Measurements from ENCODE around the gene HELT.
"Not testable (repeated sequence)": the region's sequence is repeated elsewhere in the genome, so short reads cannot be mapped to it uniquely, and the experiment has no call there.

The HELT gene

DNA sequence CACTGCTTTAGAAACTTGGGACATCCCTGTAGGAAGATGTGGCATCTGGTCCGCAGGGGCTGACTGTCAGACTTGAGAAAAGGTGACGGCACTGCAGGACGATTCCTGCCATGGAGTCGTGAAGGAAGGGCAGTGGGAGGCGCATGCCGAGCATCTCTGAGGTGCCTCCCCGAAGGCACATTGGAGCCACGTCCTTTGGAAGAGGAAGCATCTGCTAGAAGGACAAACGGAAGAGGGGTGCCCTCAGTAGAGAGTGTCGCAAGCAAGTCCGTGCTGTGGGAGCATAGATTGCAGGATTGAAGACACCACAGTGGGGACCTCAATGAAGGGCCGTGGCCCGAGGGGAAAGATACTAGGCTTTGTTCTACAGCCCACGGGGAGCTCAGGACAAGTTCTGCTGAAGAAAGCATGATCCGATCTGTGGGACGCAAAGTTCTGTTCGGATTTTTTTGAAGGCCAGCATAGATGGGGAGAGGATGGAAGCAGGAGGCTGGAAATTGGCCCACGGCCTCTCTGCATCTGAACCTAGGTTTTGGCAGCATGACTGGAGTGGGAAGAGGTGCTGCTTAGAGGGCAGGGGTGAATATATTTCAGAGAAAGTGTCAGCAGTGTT is 24.2 kb upstream of the HELT start:
- no peak overlapping the region for H3K27ac ChIP-seq
- peaks cover 8 to 10% of the 10 kb centered on the region in 2 experiments for H3K4me1 ChIP-seq (ENCODE audit: control insufficient read depth in 1 of 2, insufficient read depth in 1 of 2, low read depth in 1 of 2, low read length in 1 of 2)
- no peaks in the 10 kb centered on the region for H3K9me3 ChIP-seq
- TF ChIP-seq, protein P1, sequence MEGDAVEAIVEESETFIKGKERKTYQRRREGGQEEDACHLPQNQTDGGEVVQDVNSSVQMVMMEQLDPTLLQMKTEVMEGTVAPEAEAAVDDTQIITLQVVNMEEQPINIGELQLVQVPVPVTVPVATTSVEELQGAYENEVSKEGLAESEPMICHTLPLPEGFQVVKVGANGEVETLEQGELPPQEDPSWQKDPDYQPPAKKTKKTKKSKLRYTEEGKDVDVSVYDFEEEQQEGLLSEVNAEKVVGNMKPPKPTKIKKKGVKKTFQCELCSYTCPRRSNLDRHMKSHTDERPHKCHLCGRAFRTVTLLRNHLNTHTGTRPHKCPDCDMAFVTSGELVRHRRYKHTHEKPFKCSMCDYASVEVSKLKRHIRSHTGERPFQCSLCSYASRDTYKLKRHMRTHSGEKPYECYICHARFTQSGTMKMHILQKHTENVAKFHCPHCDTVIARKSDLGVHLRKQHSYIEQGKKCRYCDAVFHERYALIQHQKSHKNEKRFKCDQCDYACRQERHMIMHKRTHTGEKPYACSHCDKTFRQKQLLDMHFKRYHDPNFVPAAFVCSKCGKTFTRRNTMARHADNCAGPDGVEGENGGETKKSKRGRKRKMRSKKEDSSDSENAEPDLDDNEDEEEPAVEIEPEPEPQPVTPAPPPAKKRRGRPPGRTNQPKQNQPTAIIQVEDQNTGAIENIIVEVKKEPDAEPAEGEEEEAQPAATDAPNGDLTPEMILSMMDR (IDR thresholded peaks at IDR 0.05), result no peak
- H3K27me3 ChIP-seq, result peaks cover 22% of the 10 kb centered on the region
- H3K36me3 ChIP-seq, result no peaks in the 10 kb centered on the region
- H3K4me3 ChIP-seq (ENCODE audit: low read depth in 1 of 2, low read length in 1 of 2), result no peak overlapping the region

DNA sequence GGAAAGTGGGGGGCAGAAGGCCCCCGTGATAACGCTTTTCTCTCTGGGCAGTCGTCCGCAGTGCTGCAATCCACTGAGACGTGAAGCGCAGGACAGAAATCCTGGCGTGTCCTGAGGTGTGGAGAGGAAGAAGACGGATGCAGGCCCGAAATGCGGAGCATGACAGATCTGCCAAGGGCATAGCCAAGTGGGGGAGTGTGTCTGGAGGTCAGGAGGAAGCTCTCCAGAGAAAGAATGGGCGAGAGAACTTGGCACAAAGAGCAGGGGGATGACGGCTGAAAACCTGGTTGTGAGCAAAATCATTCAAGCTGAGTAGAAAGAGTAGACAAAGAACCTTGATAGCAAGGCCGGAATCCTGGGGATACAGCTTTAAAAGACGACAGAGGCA is 23.7 kb upstream of the HELT start:
- peaks cover 8 to 10% of the 10 kb centered on the region in 2 experiments for H3K4me1 ChIP-seq (ENCODE audit: control insufficient read depth in 1 of 2, insufficient read depth in 1 of 2, low read depth in 1 of 2, low read length in 1 of 2)
- TF ChIP-seq, protein P1 (IDR thresholded peaks at IDR 0.05), result no peak
- H3K27me3 ChIP-seq, result peaks cover 22% of the 10 kb centered on the region
- no peaks in the 10 kb centered on the region for H3K36me3 ChIP-seq
- no peak overlapping the region for H3K4me3 ChIP-seq (ENCODE audit: low read depth in 1 of 2, low read length in 1 of 2)
- H3K27ac ChIP-seq, result no peak overlapping the region
- H3K9me3 ChIP-seq, result no peaks in the 10 kb centered on the region

DNA sequence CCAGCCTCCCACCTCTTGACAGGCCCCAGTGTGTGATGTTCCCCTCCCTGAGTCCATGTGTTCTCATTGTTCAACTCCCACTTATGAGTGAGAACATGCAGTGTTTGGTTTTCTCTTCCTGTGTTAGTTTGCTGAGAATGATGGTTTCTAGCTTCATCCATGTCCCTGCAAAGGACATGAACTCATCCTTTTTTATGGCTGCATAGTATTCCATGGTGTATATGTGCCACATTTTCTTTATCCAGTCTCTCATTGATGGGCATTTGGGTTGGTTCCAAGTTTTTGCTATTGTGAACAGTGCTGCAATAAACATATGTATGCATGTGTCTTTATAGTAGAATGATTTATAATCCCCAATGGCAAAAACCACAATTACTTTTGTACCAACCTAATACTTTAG is 20.6 kb upstream of the HELT start:
- peaks cover 9 to 11% of the 10 kb centered on the region in 2 experiments for H3K4me1 ChIP-seq (ENCODE audit: control insufficient read depth in 1 of 2, insufficient read depth in 1 of 2, low read depth in 1 of 2, low read length in 1 of 2)
- not testable (repeated sequence) for H3K9me3 ChIP-seq; H3K36me3 ChIP-seq; H3K4me3 ChIP-seq (ENCODE audit: low read depth in 1 of 2, low read length in 1 of 2); H3K27ac ChIP-seq
- H3K27me3 ChIP-seq, result peaks cover 10% of the 10 kb centered on the region

DNA sequence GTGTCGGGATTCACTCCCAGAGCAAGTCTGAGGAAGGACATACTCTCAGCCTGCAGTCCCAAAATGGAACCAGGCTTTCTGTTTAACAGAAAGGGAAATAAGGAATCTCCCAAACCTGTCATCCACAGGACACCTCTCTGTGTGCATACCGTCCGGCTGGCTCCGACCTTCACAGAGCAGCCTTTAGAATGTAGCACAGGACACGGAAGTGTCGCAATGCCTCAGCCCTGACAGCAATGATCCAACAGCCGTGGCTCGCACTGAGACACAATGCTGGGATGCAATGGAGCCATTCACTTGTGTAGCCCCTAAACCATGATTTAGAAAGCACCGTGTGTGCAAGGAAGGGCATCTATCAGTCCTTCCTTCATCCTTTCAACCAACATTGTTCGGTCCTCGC is 15.5 kb upstream of the HELT start:
- no peaks in the 10 kb centered on the region for H3K9me3 ChIP-seq
- H3K4me1 ChIP-seq (ENCODE audit: control insufficient read depth in 1 of 2, insufficient read depth in 1 of 2, low read depth in 1 of 2, low read length in 1 of 2), result peaks cover 19% of the 10 kb centered on the region in 2 experiments
- H3K27me3 ChIP-seq, result peaks cover 34% of the 10 kb centered on the region
- H3K4me3 ChIP-seq (ENCODE audit: low read depth in 1 of 2, low read length in 1 of 2), result no peak overlapping the region
- no peaks in the 10 kb centered on the region for H3K36me3 ChIP-seq
- TF ChIP-seq, protein P1 (IDR thresholded peaks at IDR 0.05), result no peak
- no peak overlapping the region for H3K27ac ChIP-seq

DNA sequence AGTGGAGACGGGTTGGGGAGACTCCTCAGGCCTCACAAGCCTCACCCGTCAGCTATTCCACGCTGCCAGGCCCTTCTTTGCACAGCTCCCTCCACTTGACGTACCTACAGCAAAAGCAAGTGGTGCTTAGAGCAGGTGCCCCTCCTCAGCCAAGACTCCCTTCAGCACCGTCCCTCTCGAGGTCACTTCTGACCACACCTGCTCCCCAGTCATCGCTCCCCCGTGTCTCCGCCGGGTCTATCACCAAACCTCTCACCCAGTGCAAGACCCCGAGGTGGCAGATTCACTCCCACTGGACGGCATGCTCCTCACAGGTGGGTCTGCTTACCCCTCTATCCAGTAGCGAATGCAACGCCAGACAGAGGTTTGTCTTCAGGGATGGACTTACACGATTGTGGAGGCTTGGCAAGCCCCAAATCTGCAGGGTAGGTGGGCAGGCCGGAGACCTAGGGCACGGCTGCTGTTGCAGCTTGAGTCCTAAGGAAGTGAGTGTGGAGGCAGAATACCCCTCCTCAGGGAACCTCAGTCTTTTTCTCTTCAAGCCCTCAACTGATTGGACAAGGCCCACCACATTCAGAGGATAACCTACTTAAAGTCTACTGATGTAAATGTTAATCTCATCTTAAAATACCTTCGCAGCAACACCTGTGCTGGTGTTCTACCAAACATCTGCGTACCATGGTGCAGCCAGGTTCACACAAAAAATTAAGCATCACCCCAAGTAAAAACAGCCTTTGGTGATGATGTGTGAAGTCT is 14.5 kb upstream of the HELT start:
- H3K36me3 ChIP-seq, result no peaks in the 10 kb centered on the region
- TF ChIP-seq, protein P1 (IDR thresholded peaks at IDR 0.05), result no peak
- no peaks in the 10 kb centered on the region for H3K9me3 ChIP-seq
- H3K27me3 ChIP-seq, result peaks cover 42% of the 10 kb centered on the region
- H3K27ac ChIP-seq, result no peak overlapping the region
- H3K4me1 ChIP-seq (ENCODE audit: control insufficient read depth in 1 of 2, insufficient read depth in 1 of 2, low read depth in 1 of 2, low read length in 1 of 2), result peaks cover 19% of the 10 kb centered on the region in 2 experiments
- H3K4me3 ChIP-seq (ENCODE audit: low read depth in 1 of 2, low read length in 1 of 2), result no peak overlapping the region

DNA sequence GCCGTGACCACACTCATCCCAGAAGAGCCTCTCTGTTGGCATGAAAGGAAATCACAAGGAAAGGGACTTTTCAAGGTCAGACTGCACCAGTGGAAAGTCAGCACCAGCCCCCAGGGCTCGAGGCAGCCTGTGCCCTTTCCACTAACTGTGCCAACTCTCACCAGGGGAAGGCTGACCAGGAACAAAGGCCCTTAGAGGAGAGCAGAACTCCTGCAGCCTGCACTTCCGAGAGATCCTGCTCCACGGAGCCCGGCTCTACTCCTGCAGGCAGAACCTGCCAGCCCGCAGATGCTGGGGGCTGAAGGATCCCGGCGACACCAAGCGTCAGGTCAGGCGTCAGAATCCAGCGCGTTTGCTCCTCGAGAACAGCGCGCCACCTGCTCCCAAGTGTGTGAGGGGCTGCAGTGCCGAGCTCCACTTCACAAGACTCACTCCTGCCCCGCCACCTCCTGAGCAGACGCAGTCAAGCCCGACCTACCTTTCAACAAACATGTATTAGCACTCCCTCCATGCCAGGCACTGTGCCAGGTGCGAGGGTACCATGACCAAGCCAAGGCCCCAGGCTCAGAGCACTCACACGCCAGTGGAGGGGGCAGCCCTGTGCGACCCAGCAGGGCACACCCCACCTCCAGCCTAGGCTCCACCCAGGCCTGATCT is 13.6 kb upstream of the HELT start:
- H3K4me1 ChIP-seq (ENCODE audit: control insufficient read depth in 1 of 2, insufficient read depth in 1 of 2, low read depth in 1 of 2, low read length in 1 of 2), result peaks cover 19% of the 10 kb centered on the region in 2 experiments
- no peaks in the 10 kb centered on the region for H3K36me3 ChIP-seq
- H3K9me3 ChIP-seq, result no peaks in the 10 kb centered on the region
- H3K27ac ChIP-seq, result no peak overlapping the region
- TF ChIP-seq, protein P1 (IDR thresholded peaks at IDR 0.05), result no peak
- H3K27me3 ChIP-seq, result peaks cover 52% of the 10 kb centered on the region
- peak overlapping the region; percentile 18 to 21 for H3K4me3 ChIP-seq (ENCODE audit: low read depth in 1 of 2, low read length in 1 of 2)
